ENCODE results near the gene GPR156.

GRCh38 chr3:120204338-120204737, 80.7 kb downstream of the GPR156 start:
- TF ChIP-seq EZH2 (IDR thresholded peaks at IDR 0.05; ENCODE audit: borderline replicate concordance, control insufficient read depth, low read depth, low read length) (no peak), ATF7 (IDR thresholded peaks at IDR 0.05; ENCODE audit: low read depth) (no peak), FOXK2 (IDR thresholded peaks at IDR 0.05) (no peak), FOS (IDR thresholded peaks at IDR 0.05; ENCODE audit: borderline replicate concordance, extremely low read depth, insufficient read length) (no peak), EP300 (IDR thresholded peaks at IDR 0.05; ENCODE audit: borderline replicate concordance in 1 of 2, control insufficient read depth in 1 of 2, low read depth in 2 of 2, low read length in 2 of 2) (no peak), NRF1 (conservative IDR thresholded peaks at IDR 0.05; ENCODE audit: low read depth, low read length) (no peak), ZBTB11 (CRISPR knock-in tag; IDR thresholded peaks at IDR 0.05) (no peak)

All from GM12878 (cell line).